Measurements from ENCODE around the gene CERCAM.

Gene CERCAM

GRCh38 chr9:128405077-128405779 is 15.4 kb upstream of the CERCAM start:
- Histone ChIP-seq H3K36me3 (replicated peaks) (no peaks in the 10 kb centered on the region), H3K27me3 (replicated peaks) (no peaks in the 10 kb centered on the region), H3K4me3 (ENCODE audit: low read depth, low read length) (no peak overlapping the region), H3K27ac (no peak overlapping the region)
- TF ChIP-seq CTCF (IDR thresholded peaks at IDR 0.05; ENCODE audit: low read depth, low read length, missing control alignments), result no peak
- in situ Hi-C loops (cut with HindIII; ENCODE audit: low pct_ligation_motif_present, low sequenced_read_pairs), result no loop called here
- no peak for DNase-seq

GRCh38 chr9:128405780-128406171 is 14.9 kb upstream of the CERCAM start:
- no peak for DNase-seq
- no peak for TF ChIP-seq CTCF (IDR thresholded peaks at IDR 0.05; ENCODE audit: low read depth, low read length, missing control alignments)
- H3K4me3 ChIP-seq (ENCODE audit: low read depth, low read length), result no peak overlapping the region
- no peak overlapping the region for H3K27ac ChIP-seq
- no peaks in the 10 kb centered on the region for H3K36me3 ChIP-seq (replicated peaks)
- H3K27me3 ChIP-seq (replicated peaks), result no peaks in the 10 kb centered on the region
- in situ Hi-C loops (cut with HindIII; ENCODE audit: low pct_ligation_motif_present, low sequenced_read_pairs), result no loop called here

GRCh38 chr9:128406848-128407391 is 13.7 kb upstream of the CERCAM start:
- peak; percentile 45 for DNase-seq
- H3K4me3 ChIP-seq (ENCODE audit: low read depth, low read length), result no peak overlapping the region
- H3K36me3 ChIP-seq (replicated peaks), result no peaks in the 10 kb centered on the region
- in situ Hi-C loops (cut with HindIII; ENCODE audit: low pct_ligation_motif_present, low sequenced_read_pairs), result no loop called here
- H3K27ac ChIP-seq, result peak overlapping the region; percentile 3
- no peak for TF ChIP-seq CTCF (IDR thresholded peaks at IDR 0.05; ENCODE audit: low read depth, low read length, missing control alignments)
- no peaks in the 10 kb centered on the region for H3K27me3 ChIP-seq (replicated peaks)

- H3K4me3 ChIP-seq (ENCODE audit: low read depth, low read length), result no peak overlapping the region
Observed at GRCh38 chr9:128408963-128409431, 11.7 kb upstream of the CERCAM start.

GRCh38 chr9:128409450-128409849 is 11.2 kb upstream of the CERCAM start:
- DNase-seq, result no peak
- Histone ChIP-seq H3K27me3 (replicated peaks) (peaks cover 4% of the 10 kb centered on the region), H3K4me3 (ENCODE audit: low read depth, low read length) (no peak overlapping the region), H3K36me3 (replicated peaks) (no peaks in the 10 kb centered on the region), H3K27ac (no peak overlapping the region)
- in situ Hi-C loops (cut with HindIII; ENCODE audit: low pct_ligation_motif_present, low sequenced_read_pairs), result no loop called here
- TF ChIP-seq CTCF (IDR thresholded peaks at IDR 0.05; ENCODE audit: low read depth, low read length, missing control alignments), result no peak

More at GRCh38 chr9:128408963-128409431, 11.7 kb upstream of the CERCAM start:
- no peak for DNase-seq
- Histone ChIP-seq H3K36me3 (replicated peaks) (no peaks in the 10 kb centered on the region), H3K27me3 (replicated peaks) (no peaks in the 10 kb centered on the region), H3K27ac (no peak overlapping the region)
- no peak for TF ChIP-seq CTCF (IDR thresholded peaks at IDR 0.05; ENCODE audit: low read depth, low read length, missing control alignments)
- in situ Hi-C loops (cut with HindIII; ENCODE audit: low pct_ligation_motif_present, low sequenced_read_pairs), result no loop called here
